ENCODE results near the gene IFIT2.
"Not testable (repeated sequence)": the region's sequence is repeated elsewhere in the genome, so short reads cannot be mapped to it uniquely, and the experiment has no call there.

DNA sequence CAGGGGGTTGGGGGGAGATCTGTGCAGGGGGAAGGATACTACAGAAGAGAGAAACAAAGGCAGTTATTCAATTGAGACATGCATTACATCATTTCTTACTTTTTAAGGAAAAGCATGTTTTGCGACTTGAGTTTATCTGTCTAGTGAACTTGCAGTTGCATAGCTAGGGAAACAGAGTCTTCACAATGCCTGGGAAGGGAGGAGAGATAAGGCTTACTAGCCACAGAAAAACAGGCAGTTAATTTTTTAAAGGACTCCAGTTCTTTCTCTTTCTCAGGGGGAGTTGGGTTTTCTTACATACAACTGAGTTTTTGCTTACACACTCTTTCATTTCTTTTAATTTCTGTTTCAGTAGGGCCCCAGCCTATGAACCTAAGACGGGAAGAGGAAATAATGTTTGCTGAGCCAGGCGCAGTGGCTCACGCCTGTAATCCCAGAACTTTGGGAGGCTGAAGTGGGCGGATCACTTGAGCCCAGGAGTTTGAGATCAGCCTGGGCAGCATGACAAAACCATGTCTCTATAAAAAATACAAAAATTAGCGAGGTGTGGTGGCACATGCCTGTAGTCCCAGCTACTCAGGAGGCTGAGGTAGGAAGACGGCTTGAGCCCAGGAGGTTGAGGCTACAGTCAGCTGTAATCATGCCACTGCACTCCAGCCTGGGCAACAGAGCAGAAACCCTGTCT lies 48.9 kb downstream of the IFIT2 start:
- TF ChIP-seq, protein P1, sequence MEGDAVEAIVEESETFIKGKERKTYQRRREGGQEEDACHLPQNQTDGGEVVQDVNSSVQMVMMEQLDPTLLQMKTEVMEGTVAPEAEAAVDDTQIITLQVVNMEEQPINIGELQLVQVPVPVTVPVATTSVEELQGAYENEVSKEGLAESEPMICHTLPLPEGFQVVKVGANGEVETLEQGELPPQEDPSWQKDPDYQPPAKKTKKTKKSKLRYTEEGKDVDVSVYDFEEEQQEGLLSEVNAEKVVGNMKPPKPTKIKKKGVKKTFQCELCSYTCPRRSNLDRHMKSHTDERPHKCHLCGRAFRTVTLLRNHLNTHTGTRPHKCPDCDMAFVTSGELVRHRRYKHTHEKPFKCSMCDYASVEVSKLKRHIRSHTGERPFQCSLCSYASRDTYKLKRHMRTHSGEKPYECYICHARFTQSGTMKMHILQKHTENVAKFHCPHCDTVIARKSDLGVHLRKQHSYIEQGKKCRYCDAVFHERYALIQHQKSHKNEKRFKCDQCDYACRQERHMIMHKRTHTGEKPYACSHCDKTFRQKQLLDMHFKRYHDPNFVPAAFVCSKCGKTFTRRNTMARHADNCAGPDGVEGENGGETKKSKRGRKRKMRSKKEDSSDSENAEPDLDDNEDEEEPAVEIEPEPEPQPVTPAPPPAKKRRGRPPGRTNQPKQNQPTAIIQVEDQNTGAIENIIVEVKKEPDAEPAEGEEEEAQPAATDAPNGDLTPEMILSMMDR (IDR thresholded peaks at IDR 0.05): not testable (repeated sequence)
- peak in 1 of 4 donors; percentile 44 for TF ChIP-seq POLR2A (IDR thresholded peaks at IDR 0.05)
